T-helper 1 cell treated with Interleukin-12 subunit alpha and Interleukin-12 subunit beta and Interleukin-4 antibody, amounts not matched to agents 30 ng/mL and 1 ng/mL, for 36 hours (primary cell): ENCODE results near the gene WIZ. TPM values are rescaled to one million over a fixed set of nuclear protein-coding genes. Genes with fewer than 3 reads are reported as not detected.

Experiments
- intact Hi-C: fragments of 100-400 bp; cut with micrococcal nuclease; formaldehyde crosslinking; loops from one replicate; pipeline ENCODE4 v1.15.1; 2024
- total RNA-seq: library from RNA; stranded (reverse); gene quantifications from 2 replicates; pipeline ENCODE4 v1.2.3, GENCODE V29; 2022

WIZ gene
- total RNA-seq, 1 donor from 2014 or later = 44.8 TPM

GRCh38 chr19:15467734-15468214 is 18.0 kb upstream of the WIZ start:
- intact Hi-C loops = loop anchor here (1.0 to 10.0 kb wide), 7 partner anchors 47 to 899 kb away; partner anchors contain the start of genes AKAP8, RAB8A and TPM4

- intact Hi-C loops = loop anchor here (1.0 to 10.0 kb wide), 7 partner anchors 47 to 900 kb away; partner anchors contain the start of genes AKAP8, RAB8A and TPM4
These were observed 17.3 kb upstream of the WIZ start for GRCh38 chr19:15466851-15467733.

- intact Hi-C loops = loop anchor here (1.0 to 10.0 kb wide), 4 partner anchors 31 to 650 kb away; partner anchors contain the start of genes RAB8A and TPM4
These were observed 14.9 kb upstream of the WIZ start, which contains the start of gene RASAL3 for GRCh38 chr19:15464394-15465385. TSS of gene RASAL3 (minus strand) at chr19:15464544. CDS start at chr19:15464358, 186 bp downstream.

- intact Hi-C loops = loop anchor here (1.0 to 10.0 kb wide), 6 partner anchors 14 to 651 kb away; partner anchors contain the start of genes RAB8A and TPM4
These were observed 14.2 kb upstream of the WIZ start for GRCh38 chr19:15463861-15464371.

- intact Hi-C loops = loop anchor here (5.0 to 10.0 kb wide), 3 partner anchors 376 to 653 kb away; partner anchors contain the start of genes RAB8A and TPM4
These were observed 11.9 kb upstream of the WIZ start for GRCh38 chr19:15461694-15462093.

GRCh38 chr19:15457701-15458484 is 8.1 kb upstream of the WIZ start:
- intact Hi-C loops = no loop called here

- intact Hi-C loops = no loop called here
These were observed 7.3 kb upstream of the WIZ start for GRCh38 chr19:15456871-15457700.

- intact Hi-C loops = no loop called here
These were observed 6.7 kb upstream of the WIZ start for GRCh38 chr19:15456441-15456840.

- intact Hi-C loops = no loop called here
These were observed 6.2 kb upstream of the WIZ start for GRCh38 chr19:15455996-15456395.

- intact Hi-C loops = no loop called here
These were observed 4.4 kb upstream of the WIZ start for GRCh38 chr19:15453906-15454860.

GRCh38 chr19:15453091-15453578 is 3.4 kb upstream of the WIZ start:
- intact Hi-C loops = no loop called here

GRCh38 chr19:15452111-15453047 is 2.6 kb upstream of the WIZ start:
- intact Hi-C loops = no loop called here

GRCh38 chr19:15450528-15450890 is 753 bp upstream of the WIZ start:
- intact Hi-C loops = loop anchor here (1.0 kb wide), 3 partner anchors 13 to 31 kb away; no protein-coding TSS in a partner anchor

GRCh38 chr19:15448778-15449619 is 757 bp downstream of the WIZ start:
- intact Hi-C loops = no loop called here

- intact Hi-C loops = no loop called here
These were observed 1.5 kb downstream of the WIZ start for GRCh38 chr19:15448044-15448777.
